ENCODE measurements around the gene TCF19. TPM values are rescaled to one million over a fixed set of nuclear protein-coding genes. Genes with fewer than 3 reads are reported as not detected.

The TCF19 gene
- total and polyA plus RNA-seq, 10 of the 15 experiments (the other 5 are each of a cell fraction or from before 2014, with no cell fraction given): 7.7 to 103 (median 53.3) TPM

GRCh38 chr6:31125162-31125561 lies 33.2 kb upstream of the TCF19 start:
- Histone ChIP-seq H3K4me3 (no peak overlapping the region), H3K4me1 (ENCODE audit: control insufficient read depth, insufficient read depth, low read length) (no peaks in the 10 kb centered on the region; the same call in 1 of the 2 replicates), H3K4me2 (ENCODE audit: control insufficient read depth, insufficient read depth) (no peak overlapping the region), H2AFZ (ENCODE audit: control insufficient read depth, low read depth, low read length) (no peak overlapping the region), H4K20me1 (ENCODE audit: control insufficient read depth, insufficient read depth) (no peaks in the 10 kb centered on the region), H3K9ac (ENCODE audit: control insufficient read depth, insufficient read depth, low read length) (no peak overlapping the region), H3K79me2 (ENCODE audit: control insufficient read depth, insufficient read depth, low read length) (no peaks in the 10 kb centered on the region), H3K36me3 (ENCODE audit: control insufficient read depth in 2 of 2, insufficient read depth in 2 of 2, low read length in 1 of 2) (no peaks in the 10 kb centered on the region), H3K27ac (ENCODE audit: control insufficient read depth, insufficient read depth) (no peak overlapping the region), H3K27me3 (replicated peaks in 1 of 2; ENCODE audit: control insufficient read depth in 2 of 2, insufficient read depth in 2 of 2, low read length in 1 of 2) (no peaks in the 10 kb centered on the region; a peak in 4 of 4 replicates), H3K9me3 (replicated peaks; ENCODE audit: control insufficient read depth, insufficient read depth, low read length) (no peaks in the 10 kb centered on the region)
- ChIA-PET RAD21 (ENCODE audit: unreplicated experiment) (no interaction called here), CTCF (interaction anchor here (0.9 to 1.0 kb wide), 2 partner anchors 8 to 38 kb away, joined by 3 to 4 read pairs; no protein-coding TSS in a partner anchor), POLR2A (interaction anchor here (0.6 kb wide), 1 partner anchor 338 kb away, joined by 3 read pairs; no protein-coding TSS in a partner anchor), SMC1A (ENCODE audit: uncharacterized antibody, unreplicated experiment) (no interaction called here)
- FAIRE-seq (no peak), ATAC-seq (no peak), DNase-seq (ENCODE audit: low read depth, low spot score) (no peak)
- in situ Hi-C loops (cut with MboI): no loop called here
- BruUV-seq (replicated peaks): no TSS peak
- 38% methylated on average over 8 of the region's 8 CpGs for WGBS (ENCODE audit: insufficient coverage, insufficient replicate concordance, low lambda C conversion rate, missing lambda C conversion rate)
- TF ChIP-seq JUND (IDR thresholded peaks at IDR 0.05; ENCODE audit: low read depth, low read length) (no peak), ZBTB40 (IDR thresholded peaks at IDR 0.05; ENCODE audit: borderline replicate concordance) (no peak), EP300 (IDR thresholded peaks at IDR 0.05; ENCODE audit: borderline replicate concordance in 1 of 2, control insufficient read depth in 1 of 2, low read depth in 2 of 2, low read length in 2 of 2) (no peak), NFYA (IDR thresholded peaks at IDR 0.05; ENCODE audit: borderline replicate concordance, low read depth, low read length) (no peak), BCL3 (IDR thresholded peaks at IDR 0.05; ENCODE audit: borderline replicate concordance, insufficient read depth, low read depth, low read length, poor library complexity, severe bottlenecking) (no peak)
- intact Hi-C loops (cut with micrococcal nuclease; ENCODE audit: unreplicated experiment): no loop called here

Measured in GM12878 (cell line).